ENCODE measurements around the gene TDP2.
A peak's percentile ranks its signal among the peaks of the same experiment; 100 is the strongest.

Gene TDP2, protein sequence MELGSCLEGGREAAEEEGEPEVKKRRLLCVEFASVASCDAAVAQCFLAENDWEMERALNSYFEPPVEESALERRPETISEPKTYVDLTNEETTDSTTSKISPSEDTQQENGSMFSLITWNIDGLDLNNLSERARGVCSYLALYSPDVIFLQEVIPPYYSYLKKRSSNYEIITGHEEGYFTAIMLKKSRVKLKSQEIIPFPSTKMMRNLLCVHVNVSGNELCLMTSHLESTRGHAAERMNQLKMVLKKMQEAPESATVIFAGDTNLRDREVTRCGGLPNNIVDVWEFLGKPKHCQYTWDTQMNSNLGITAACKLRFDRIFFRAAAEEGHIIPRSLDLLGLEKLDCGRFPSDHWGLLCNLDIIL

DNA sequence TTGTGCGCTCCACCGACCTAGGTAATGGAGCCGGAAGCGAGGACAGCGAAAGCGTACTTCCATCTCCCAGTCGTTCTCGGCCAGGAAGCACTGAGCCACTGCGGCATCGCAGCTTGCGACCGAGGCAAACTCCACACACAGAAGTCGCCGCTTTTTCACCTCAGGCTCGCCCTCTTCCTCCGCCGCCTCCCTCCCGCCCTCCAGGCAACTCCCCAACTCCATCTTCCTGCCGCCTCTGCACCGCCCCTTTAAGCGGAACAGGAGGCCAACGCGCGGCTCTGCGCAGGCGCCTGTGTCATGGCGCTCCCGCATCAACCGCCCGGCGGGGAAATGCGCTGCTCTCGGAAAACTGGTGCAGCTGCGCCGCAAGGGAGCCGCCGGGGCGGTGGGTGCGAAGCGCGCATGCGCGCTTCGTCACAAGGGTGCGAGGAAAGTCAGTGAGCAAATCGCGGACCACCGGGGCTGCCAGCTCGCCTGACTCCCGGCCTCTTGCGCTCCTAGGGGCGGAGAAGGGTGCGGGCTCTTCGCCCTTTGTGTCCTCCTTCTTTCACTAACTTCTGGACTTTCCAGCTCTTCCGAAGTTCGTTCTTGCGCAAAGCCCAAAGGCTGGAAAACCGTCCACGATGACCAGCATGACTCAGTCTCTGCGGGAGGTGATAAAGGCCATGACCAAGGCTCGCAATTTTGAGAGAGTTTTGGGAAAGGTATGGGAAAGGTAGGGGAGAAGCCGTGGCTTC lies at the start of gene TDP2, which contains the start of gene ACOT13:
Gene TDP2 (minus strand): TSS at position 259 of the 737 bp plus-strand sequence. CDS start 37 bp downstream, at position 222.
Gene ACOT13 (plus strand): TSS at position 437 of the 737 bp plus-strand sequence. CDS start 187 bp downstream, at position 624.
- peak; percentile 90 for DNase-seq

DNA sequence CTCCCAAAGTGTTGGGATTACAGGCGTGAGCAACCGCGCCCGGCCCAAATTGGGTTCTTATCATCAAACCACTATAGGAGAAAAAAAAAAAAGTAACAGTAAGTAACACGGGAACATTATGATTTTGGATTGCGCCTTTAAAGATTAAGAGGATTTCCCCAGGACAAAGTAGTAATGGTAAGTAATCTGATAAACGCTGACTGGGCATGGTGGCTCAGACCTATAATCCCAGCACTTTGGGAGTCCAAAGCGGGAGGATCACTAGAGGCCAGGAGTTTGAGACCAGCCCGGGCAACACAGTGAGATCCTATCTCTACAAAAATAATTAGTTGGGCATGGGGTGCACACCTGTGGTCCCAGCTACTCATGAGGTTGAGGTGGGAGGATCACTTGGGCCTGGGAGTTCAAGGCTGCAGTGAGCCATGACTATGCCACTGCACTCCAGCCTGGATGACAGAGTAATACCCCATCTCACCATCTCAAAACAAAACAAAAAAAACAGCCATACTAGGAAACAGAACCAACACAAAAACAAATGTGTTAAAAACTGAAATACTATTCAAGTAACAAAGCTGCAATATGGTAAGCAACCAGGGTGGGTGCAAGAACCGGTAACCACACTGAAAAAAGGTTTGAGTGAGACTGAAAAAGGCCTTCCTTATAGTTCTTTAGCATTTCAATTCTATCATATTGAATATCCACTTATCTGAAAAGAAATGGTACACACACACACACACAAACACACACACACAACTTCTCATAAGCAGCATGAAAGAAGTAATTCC lies 44.0 kb upstream of the TDP2 start:
- no peak for DNase-seq

DNA sequence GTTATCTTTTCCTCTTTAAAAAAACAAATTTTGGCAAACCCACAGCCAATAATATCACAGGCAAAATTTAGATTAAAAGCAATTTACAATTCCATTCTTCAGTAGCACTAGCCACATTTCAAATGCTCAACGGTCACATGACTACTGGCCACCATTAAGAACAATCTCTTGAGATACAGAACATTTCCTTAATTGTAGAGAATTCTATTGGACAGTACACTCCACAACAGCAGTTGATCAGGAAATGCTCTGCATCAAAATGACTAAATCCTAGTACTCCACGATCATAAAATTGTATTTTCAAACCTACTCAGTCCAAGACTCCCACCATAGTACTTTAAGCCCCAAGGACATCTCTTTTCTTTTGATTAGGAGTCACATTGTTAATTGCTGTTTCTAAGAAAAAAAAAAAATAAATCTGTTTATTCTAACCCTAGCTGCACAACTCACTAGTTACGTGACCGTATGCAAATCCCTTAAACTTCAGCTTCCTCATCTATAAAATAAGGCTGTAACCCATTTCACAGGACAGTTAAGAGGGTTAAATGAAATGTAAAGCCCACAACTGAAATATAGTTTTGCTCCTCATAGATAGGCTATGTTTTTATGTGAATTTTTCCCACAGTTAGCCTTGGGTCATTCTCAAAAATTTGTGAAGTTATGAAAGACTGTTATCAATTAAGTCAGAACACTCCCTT lies 42.5 kb upstream of the TDP2 start:
- DNase-seq: no peak

DNA sequence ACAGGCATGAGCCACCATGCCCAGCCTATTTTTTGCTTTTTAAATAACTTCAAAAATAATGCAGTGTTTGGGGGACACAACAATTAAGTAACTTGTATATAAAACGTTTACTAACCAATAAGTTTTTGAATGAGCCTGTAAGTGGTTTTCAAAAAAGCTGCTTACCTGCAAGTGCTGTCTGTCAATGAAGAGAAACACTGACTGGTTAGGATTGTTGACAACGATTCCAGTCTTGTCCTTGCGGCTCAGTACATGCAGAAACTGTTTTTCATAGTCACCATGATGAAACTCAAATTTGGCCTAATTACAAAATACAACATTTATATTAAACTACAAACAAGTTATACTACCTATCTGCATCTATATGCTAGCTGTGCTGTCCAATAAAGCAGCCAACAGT lies 41.9 kb upstream of the TDP2 start:
- DNase-seq: no peak

DNA sequence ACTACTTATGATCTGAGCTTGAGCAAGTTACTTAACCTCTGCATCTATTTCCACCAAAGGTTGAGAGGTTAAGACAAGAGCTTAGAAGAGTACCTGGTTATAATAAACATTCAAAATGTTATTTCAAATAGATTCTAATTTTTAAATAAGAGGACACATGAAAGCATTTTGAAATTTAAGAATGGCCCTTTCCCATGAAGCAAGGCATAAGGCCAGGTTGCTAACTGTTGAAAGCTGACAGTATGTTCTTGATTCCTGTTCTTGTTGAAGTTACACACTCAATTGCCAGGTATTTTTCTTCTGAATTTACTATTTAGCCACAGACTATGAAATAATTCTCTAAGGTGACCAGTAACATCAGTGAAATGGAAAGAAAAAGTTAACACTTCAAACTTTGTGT lies 37.8 kb upstream of the TDP2 start:
- no peak for DNase-seq

DNA sequence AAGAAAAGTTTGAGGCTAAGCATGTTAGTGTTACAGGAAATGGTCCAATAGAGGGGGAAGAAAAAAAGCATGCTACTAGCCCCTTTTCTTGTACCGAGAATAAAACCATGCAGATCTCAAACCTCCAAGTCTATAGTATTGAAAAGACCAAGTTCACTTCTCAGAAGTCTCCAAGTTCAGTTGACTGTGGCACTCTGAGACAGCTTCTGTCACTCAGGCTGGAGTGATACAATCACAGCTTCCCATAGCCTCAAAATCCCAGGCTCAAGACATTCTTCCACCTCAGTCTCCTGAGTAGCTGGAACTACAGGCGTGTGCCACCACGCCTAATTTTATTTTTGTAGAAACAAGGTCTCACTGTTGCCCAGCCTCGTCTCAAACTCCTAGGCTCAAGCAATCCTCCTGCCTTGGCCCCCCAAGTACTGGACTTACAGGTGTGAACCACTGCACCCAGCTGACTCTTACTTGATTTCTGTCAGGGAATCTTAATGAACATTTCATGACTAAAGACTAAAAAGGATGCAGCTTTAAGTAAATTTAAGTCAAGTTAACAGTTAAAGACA lies 36.1 kb upstream of the TDP2 start:
- no peak for DNase-seq

DNA sequence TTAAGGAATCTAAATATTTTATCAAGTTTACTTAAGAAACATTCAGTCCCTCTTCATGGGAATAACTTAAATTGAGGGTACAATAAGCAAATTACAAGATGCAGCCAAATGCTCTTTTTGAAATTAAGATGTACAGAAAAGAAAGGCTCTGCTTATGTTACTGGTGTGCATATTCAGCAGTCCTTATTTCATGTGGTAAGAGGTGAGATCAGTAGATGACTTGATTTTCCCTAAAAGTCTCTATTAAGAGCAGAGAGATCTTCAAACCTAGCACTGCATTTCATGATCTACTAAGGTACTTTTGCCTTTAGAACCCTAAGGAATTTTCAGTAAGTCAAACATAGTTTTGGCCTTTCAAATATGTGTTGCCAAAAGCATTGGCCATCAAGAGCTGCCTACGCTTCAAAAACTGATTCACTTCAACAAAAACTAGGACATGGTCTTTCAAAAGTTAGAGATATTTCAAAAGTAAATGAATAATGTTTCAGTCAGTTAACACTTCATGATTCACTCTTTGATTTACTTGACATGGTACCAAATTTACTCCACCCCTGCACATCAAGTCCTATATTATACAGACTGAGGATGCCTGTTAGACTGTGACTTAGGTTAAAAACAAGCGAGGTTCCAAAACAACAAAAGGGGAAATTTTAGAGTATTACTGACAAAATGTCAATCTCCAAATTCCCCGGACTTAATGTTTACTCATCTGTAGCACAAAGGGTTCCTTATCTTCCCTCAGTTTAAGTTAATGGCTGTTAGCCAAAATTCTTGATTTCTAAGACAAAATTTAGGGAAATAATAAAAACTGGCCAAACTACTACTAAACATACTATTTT lies 33.0 kb upstream of the TDP2 start:
- DNase-seq: no peak

DNA sequence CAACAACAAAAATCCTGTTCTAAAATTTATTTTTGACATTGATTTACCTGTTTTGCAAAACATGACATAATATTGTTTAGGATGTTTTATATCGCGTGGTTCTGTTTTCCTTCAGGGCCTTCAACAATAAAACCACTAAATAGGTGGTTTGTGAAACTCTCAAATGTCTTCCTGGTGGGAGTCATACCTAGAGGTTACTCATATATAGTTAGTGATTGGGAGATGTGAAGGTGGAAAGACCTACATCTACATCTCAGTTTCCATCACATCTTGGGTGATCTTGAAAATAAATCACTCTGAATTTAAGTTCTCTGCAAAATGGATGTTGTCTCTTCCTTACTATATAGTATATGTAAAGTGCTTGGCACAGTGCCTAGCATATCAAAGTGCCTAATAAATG lies 29.4 kb upstream of the TDP2 start:
- no peak for DNase-seq

DNA sequence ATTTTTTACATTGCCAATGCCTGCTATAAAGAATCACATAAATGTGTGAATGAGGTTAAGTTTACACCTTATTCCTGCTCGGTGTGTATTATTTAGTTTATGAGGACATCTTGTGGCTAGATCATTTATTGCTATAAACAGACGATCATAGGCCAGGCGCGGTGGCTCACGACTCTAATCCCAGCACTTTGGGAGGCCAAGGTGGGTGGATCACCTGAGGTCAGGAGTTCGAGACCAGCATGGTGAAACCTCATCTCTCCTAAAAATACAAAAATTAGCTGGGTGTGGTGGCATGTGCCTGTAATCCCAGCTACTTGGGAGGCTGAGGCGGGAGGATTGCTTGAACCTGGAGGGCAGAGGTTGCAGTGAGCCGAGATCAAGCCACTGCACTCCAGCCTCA lies 28.9 kb upstream of the TDP2 start:
- peak; percentile 77 for DNase-seq

DNA sequence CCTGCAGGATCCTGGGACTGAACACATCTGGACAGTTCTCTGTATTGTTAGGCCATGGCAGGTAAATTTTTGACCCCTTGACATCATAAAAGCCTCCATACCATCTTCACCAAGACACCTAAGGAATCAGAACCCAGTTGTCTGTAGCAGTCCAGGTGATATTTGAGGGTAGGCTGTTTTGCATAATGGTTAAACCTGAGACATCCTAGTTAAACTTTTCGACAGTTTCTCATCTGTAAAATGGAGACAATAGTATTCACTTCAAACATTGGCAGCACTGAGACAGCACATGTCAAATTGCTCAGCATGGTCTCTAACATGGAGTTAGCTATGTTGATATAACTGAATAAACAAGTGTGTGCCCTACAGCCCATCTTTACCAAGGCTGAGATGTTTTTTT lies 27.5 kb upstream of the TDP2 start:
- no peak for DNase-seq

DNA sequence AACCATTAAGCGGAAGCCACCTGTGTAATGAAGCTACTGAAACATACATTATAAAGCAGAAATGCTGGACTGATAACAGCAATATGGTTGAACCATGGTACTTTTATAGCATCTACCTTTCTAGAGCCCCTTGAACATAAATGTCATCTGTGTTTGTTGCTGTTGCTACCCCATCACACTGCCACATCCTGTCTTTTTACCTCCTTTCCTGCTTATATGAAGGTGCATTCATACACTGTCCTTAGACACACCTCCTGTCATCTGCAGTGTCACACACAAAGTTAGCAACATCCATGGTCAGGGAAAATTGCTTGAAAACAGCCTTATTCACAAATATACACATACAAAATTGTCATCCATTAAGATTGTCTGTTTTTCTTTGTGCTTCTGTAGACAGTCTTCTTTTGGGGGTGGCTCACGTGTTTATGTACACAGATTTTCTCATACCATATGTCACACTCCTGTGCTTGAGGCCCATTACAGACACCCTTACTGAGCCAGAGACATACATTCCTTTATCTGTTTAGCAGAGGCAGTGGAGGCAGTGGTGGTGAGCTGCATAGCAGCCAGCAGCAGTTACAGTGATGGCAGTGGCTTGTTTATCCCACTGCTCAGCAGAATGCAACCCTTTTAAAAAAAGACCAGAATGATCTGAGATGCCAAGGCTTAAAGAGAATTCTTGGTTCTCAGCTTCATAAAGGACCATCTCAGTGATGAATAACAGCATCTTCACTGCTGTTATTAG lies 26.3 kb upstream of the TDP2 start:
- no peak for DNase-seq

DNA sequence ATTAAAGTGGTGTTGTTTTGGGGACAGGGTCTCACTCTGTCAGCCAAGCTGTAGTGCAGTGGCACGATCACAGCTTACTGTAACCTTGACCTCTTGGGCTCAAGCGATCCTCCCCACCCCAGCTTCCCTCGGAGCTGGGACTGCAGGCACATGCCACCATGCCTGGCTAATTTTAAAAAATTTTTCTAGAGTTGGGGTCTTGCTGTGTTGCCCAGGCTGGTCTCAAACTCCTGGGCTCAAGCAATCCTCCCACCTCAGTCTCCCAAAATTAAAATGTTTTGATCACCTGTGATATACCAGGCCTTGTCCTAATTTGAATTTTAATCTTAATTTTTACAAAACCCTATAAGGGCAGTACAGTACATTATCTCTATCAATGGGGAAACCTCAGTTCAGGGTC lies 25.7 kb upstream of the TDP2 start:
- no peak for DNase-seq

DNA sequence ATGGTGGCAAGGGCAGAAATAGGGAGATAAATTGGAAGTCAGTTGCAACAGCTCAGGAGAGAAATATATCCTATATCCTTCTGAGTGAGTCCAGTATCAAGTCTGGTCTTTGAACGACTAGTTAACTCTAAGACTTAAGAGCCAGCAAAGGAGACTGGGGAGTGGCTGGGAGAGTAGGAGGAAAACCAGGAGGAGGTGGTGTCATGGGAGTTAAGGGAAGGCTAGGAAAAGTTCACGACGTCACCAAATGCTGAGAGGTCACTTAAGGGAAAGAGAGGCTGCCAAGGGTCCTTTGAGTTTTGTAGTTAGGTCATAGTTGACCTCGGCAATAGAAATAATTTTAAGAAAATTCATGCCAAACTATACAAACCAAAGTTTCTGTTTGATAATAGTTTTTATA lies 25.3 kb upstream of the TDP2 start:
- no peak for DNase-seq

DNA sequence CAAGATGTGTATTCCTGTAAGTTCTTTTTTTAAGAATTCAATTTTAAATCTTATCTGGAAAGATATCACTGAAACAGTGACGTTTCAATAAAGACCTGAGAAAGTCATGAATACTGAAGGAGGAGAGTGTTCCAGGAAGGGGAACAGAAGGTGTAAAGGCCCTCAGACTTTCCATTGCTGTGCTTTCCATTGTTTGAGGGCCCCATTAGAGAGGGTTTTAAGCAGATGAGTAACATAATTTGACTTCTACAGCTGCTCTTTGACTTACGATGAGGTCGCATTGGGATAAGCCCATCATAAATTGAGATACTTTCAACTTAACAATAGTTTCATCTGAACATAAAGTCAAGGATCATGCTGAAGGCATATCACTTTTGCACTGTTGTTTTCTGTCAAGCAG lies 24.9 kb upstream of the TDP2 start:
- no peak for DNase-seq

DNA sequence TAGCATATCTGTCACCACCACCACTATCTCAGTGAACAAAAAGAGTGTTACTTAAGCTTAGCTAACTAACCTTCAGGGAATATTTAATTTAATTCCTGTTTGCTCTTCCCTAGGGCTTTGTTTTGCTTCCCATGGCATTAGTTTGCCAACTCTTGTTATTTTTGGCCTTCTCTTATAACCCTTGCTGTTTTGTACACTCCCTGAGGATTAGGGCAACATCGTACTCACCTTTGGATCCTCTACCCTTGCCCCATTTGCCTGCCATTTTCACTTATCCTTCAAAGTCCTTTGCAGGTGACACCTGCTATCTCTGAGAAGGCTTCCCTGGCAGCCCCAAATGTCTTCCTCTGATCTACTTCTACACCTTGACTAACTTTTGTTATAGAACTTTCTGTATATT lies 23.9 kb upstream of the TDP2 start:
- no peak for DNase-seq

DNA sequence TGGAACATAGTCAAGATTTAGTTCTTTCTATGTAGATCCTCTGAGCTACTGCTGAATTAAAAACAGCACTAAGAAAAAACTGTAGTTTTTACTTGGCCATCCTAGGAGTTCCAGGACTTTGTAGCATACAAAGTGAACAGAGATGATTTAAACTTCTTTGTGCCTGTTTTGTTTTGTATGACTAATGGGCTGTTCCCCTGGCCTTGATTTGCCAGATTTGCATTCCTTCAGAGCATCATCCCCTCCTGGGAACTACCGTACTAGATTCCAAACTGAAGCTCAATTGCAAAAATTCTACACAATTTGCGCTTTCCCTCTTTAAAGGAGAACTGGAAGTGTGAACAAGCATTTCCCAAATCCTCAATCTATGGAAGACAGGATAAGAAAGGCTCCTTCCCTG lies 23.3 kb upstream of the TDP2 start:
- DNase-seq: no peak

DNA sequence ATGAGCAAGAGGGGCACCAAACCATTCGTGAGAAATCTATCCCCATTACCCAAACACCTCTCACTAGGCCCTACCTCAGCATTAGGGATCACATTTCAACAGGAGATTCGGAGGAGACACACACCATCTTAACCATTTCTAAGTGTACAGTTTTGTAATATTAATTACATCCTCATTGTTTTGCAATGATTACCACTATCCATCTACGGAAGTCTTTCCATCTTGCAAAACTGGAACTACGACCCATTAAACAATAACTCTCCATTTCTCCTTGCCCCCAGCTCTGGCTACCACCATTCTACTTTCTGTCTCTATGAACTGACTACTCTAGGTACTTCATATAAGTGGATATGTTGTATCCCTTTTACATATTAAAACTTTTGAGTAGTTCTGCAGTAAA lies 20.2 kb upstream of the TDP2 start:
- no peak for DNase-seq

DNA sequence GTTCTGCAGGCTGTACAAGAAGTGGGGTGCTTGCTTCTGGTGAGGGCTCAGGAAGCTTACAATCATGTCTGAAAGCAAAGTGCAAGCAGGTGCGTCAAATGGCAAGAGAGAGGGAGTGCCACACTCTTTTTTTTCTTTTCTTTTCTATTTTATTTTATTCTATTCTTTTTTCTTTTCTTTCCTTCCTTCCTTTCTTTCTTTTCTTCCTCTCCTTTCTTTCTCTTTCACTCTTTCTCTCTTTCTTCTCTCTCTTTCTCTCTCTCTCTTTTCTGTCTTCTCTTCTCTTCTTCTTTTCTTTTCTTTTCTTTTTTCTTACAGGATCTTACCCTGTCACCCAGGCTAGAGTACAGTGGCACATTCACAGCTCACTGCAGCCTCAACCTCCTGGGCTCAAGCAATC lies 19.7 kb upstream of the TDP2 start:
- no peak for DNase-seq

DNA sequence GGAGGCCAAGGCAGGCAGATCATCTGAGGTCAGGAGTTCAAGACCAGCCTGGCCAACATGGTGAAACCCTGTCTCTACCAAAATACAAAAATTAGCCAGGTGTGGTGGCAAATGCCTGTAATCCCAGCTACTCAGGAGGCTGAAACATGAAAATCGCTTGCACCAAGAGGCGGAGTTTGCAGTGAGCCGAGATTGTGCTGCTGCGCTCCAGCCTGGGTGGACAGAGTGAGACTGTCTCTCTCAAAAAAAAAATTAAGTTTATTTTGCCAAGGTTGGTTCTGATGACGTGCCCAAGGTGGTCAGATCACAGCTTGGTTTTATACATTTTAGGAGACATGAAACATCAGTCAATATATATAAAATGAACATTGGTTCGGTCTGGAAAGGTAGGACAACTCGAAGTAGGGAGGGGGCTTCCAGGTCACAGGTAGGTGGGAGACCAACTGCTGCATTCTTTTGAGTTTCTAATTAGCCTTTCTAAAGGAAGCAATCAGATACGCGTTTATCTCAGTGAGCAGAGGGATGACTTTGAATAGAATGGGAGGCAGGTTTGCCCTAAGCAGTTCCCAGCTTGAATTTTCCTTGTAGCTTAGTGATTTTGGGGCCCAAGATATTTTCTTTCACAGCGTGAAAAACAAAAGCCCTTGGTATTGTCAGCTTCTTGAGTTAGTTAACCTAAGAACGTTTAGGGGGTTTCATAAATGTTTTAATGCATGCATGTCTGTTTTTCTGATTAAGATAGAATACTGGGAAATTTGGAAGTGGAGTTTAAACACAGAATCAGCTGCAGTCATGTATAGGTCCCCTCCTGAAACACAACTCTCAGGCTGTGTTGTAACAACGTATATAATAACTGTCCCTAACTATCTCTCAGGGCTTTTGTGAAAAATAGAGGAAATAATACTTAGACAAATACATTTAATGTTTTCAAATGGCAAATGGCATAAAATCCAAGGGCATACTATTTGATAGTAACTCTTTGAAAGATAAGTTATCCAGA lies 16.9 kb upstream of the TDP2 start:
- no peak for DNase-seq

DNA sequence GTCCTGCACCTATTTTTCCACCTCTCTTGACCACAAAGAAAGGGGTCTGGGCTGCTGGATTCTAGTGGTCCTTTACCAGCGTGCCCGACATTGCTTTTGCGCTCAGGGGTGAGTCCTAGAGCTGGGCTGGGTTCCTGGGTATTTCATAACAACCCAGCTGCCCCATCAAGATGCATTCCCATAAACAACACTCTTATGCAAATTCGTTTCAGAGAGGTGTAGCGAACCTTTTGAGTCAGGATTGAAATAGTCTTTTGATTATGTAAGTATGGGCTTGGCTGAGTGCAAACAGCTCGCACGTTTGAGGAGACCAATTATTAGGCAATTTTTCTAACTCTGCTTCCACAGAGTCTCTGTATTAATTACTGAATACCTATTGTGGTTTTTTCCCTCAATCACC lies 13.9 kb upstream of the TDP2 start:
- no peak for DNase-seq

Measured in kidney glomerular epithelial cell (primary cell).